Inferior parietal cortex (tissue), 1 donor: ENCODE results near the gene M1AP.
A peak's percentile ranks its signal among the peaks of the same experiment; 100 is the strongest.

Experiments
- DNase-seq: peaks from one replicate; pipeline ENCODE4 v3.0.0-alpha.2; 2016; ENCODE audit errors: extremely low spot score

Gene M1AP

GRCh38 chr2:74597410-74597809 is 50.7 kb downstream of the M1AP start:
- no peak for DNase-seq

- no peak for DNase-seq
These were observed 51.5 kb downstream of the M1AP start for GRCh38 chr2:74596584-74596983.

GRCh38 chr2:74593826-74594772 is 54.0 kb downstream of the M1AP start:
- no peak for DNase-seq

GRCh38 chr2:74588664-74589063 is 59.5 kb downstream of the M1AP start:
- DNase-seq: no peak

GRCh38 chr2:74587664-74588277 is 60.4 kb downstream of the M1AP start:
- DNase-seq: peak; percentile 71

GRCh38 chr2:74585406-74586185 is 62.5 kb downstream of the M1AP start:
- no peak for DNase-seq

- no peak for DNase-seq
These were observed 64.0 kb downstream of the M1AP start for GRCh38 chr2:74584088-74584645.

GRCh38 chr2:74583504-74583903 is 64.6 kb downstream of the M1AP start:
- DNase-seq: no peak

GRCh38 chr2:74582184-74582583 is 65.9 kb downstream of the M1AP start:
- no peak for DNase-seq

- DNase-seq: no peak
These were observed 66.7 kb downstream of the M1AP start for GRCh38 chr2:74581463-74581862.

- DNase-seq: no peak
These were observed 69.7 kb downstream of the M1AP start for GRCh38 chr2:74578408-74578807.

- DNase-seq: no peak
These were observed 70.7 kb downstream of the M1AP start for GRCh38 chr2:74577448-74577847.

GRCh38 chr2:74576863-74577229 is 71.3 kb downstream of the M1AP start:
- no peak for DNase-seq

- DNase-seq: no peak
These were observed 71.8 kb downstream of the M1AP start for GRCh38 chr2:74576211-74576862.

GRCh38 chr2:74575320-74575719 is 72.8 kb downstream of the M1AP start:
- no peak for DNase-seq

GRCh38 chr2:74573747-74574562 is 74.2 kb downstream of the M1AP start:
- no peak for DNase-seq

- DNase-seq: no peak
These were observed 75.8 kb downstream of the M1AP start for GRCh38 chr2:74572178-74572925.

- no peak for DNase-seq
These were observed 77.1 kb downstream of the M1AP start for GRCh38 chr2:74571058-74571457.

- no peak for DNase-seq
These were observed 78.4 kb downstream of the M1AP start for GRCh38 chr2:74569686-74570085.

GRCh38 chr2:74567881-74568280 is 80.2 kb downstream of the M1AP start:
- no peak for DNase-seq
